GM23338 (cell line): ENCODE data around the gene PJA1.

Experiments
- CREB1 ChIP-seq: fragments of 250-450 bp; sonication (Bioruptor Pico); IDR thresholded peaks from 2 replicates; pipeline ENCODE4 v1.5.0; 2020; ENCODE audit warnings: low read depth, mild to moderate bottlenecking, moderate library complexity
- CTCF ChIP-seq, 2 experiments: fragments of 200-600 bp in 1 of 2; sonication (generic) in 1 of 2; conservative IDR thresholded peaks; 2 replicates each; pipeline versions ENCODE4 v1.5.1 to v1.6.1; 2016 to 2017; ENCODE audit warnings: antibody characterized with exemption in 2 of 2, low read depth in 2 of 2, mild to moderate bottlenecking in 2 of 2, moderate library complexity in 1 of 2
- ETS1 ChIP-seq: IDR thresholded peaks from 2 replicates; pipeline ENCODE4 v1.6.1; 2016; ENCODE audit warnings: antibody characterized with exemption
- EZH2 ChIP-seq: fragments of 200-600 bp; sonication (generic); IDR thresholded peaks from one replicate; pipeline ENCODE4 v1.8.0; 2017; ENCODE audit warnings: antibody characterized with exemption, mild to moderate bottlenecking, low read depth; ENCODE audit not compliant: unreplicated experiment
- EZH2phosphoT487 ChIP-seq: fragments of 200-600 bp; sonication (generic); IDR thresholded peaks from one replicate; pipeline ENCODE4 v1.8.1; 2018; ENCODE audit warnings: antibody characterized with exemption; ENCODE audit not compliant: unreplicated experiment
- JUNB ChIP-seq: IDR thresholded peaks from one replicate; pipeline ENCODE4 v1.6.1; 2016; ENCODE audit warnings: antibody characterized with exemption; ENCODE audit not compliant: unreplicated experiment
- NANOG ChIP-seq: IDR thresholded peaks from 2 replicates; pipeline ENCODE4 v1.6.1; 2016; ENCODE audit warnings: antibody characterized with exemption, borderline replicate concordance
- POLR2AphosphoS5 ChIP-seq: IDR thresholded peaks from 2 replicates; pipeline ENCODE4 v1.6.1; 2016; ENCODE audit warnings: antibody characterized with exemption, low read depth
- REST ChIP-seq: IDR thresholded peaks from one replicate; pipeline ENCODE4 v1.6.1; 2018; ENCODE audit warnings: antibody characterized with exemption; ENCODE audit not compliant: unreplicated experiment
- STAT1 ChIP-seq: IDR thresholded peaks from one replicate; pipeline ENCODE4 v1.6.1; 2016; ENCODE audit warnings: antibody characterized with exemption; ENCODE audit not compliant: unreplicated experiment
- ZNF331 ChIP-seq: fragments of 250-450 bp; sonication (Bioruptor Pico); IDR thresholded peaks from 2 replicates; pipeline ENCODE4 v1.5.0; 2020; ENCODE audit warnings: low read depth, mild to moderate bottlenecking, moderate library complexity
- ZNF462 ChIP-seq: fragments of 250-450 bp; sonication (Bioruptor Pico); IDR thresholded peaks from 2 replicates; pipeline ENCODE4 v1.5.0; 2020; ENCODE audit warnings: mild to moderate bottlenecking, moderate library complexity

- TF ChIP-seq CTCF (conservative IDR thresholded peaks at IDR 0.05; ENCODE audit: low read depth in 2 of 2) (no peak), ZNF331 (CRISPR knock-in tag) (no peak), EZH2 (no peak), POLR2AphosphoS5 (no peak), REST (no peak), NANOG (no peak), EZH2phosphoT487 (no peak), JUNB (no peak), STAT1 (no peak), CREB1 (CRISPR knock-in tag) (no peak), ETS1 (no peak), ZNF462 (CRISPR knock-in tag) (no peak)
Measured at GRCh38 chrX:69126642-69127041, 38.6 kb downstream of the PJA1 start.
